GM19455 (cell line): Measurements from ENCODE around the gene RAB7B.

Experiments used
- ATAC-seq: cut with Tn5 transposase; IDR thresholded peaks from one replicate; pipeline ENCODE4 v1.9.1; 2021; ENCODE audit not compliant: unreplicated experiment

RAB7B gene

DNA sequence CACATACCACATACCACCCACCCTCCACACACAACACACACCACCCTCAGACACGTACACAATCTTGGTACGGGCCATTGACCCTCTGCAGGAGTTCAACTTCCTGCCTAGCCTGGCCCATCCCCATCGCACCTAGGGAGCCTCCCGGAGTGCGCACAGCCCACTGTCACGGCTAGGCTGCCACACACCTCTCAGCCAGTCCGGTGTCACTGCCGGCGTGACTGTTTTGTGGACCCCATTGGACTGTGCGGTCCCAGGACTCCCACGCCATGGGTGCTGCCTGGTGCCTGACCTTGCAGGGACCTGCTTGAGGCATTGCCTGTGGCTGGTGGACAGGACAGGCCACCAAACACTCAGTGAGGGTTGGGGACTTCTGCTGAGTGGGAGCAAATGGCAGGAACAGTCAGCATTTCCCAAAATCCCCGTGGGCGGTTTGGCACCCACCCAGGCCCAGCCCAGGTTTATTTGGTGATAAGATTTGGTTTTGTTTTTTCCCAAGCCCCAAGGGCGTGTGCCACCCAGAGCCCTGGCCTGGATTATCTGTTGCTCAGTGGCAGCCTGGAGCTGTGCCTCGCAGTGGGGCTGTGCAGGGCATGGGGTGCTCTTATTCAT lies 27.7 kb downstream of the RAB7B start:
- no peak for ATAC-seq

GRCh38 chr1:205974712-205975111 lies 28.5 kb downstream of the RAB7B start:
- no peak for ATAC-seq

DNA sequence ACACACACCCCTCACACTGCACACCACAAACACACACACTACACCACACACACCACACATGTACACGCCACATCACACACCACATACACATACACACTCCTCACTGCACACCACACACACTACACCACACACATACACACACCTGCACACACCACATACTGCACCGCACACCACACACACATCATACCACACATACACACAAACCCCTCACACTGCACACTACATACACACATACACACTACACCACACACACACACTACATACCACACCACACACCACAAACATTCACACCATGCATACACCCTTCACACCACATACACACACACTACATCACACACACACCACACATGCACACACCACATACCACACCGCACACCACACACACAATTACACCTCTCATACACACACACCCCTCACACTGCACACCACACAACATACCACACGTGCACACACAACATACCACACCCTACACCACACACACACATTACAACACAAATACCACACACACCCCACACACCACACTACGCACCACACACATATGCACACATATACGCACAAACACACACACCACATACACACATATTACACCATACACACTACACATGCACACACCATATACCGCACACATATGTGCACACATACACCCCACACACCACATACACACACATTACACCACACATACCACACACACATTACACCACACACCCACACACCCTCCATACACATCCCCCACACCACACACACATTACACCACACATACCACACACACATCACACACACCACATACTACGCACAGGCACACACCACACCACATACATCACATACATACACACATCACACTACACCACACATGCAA lies 29.6 kb downstream of the RAB7B start:
- no peak for ATAC-seq

GRCh38 chr1:205972491-205973168 lies 30.6 kb downstream of the RAB7B start:
- ATAC-seq = no peak

- no peak for ATAC-seq
Observed at GRCh38 chr1:205972081-205972480, 31.1 kb downstream of the RAB7B start.

DNA sequence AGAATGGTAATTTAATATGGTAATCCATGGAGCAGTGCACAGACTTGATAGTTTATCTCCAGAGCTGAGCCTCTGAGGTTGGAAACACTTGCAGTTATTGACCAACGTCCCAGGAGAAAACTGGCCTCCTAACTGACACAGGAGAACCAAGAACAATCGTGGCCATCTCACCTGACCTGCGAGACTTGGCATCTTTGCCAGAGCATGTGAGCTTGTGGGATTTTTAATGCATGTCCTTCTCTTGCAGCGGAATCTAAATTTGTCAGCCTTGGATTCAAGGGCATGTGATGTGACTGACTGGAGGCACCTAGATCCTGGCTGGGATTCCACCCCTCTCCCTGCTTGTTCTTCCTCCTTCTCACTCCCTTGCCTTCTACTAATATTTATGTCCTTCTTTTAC lies 32.1 kb downstream of the RAB7B start:
- no peak for ATAC-seq

- no peak for ATAC-seq
Observed at GRCh38 chr1:205970486-205970885, 32.7 kb downstream of the RAB7B start.

GRCh38 chr1:205969229-205969628 lies 34.0 kb downstream of the RAB7B start:
- ATAC-seq = no peak

DNA sequence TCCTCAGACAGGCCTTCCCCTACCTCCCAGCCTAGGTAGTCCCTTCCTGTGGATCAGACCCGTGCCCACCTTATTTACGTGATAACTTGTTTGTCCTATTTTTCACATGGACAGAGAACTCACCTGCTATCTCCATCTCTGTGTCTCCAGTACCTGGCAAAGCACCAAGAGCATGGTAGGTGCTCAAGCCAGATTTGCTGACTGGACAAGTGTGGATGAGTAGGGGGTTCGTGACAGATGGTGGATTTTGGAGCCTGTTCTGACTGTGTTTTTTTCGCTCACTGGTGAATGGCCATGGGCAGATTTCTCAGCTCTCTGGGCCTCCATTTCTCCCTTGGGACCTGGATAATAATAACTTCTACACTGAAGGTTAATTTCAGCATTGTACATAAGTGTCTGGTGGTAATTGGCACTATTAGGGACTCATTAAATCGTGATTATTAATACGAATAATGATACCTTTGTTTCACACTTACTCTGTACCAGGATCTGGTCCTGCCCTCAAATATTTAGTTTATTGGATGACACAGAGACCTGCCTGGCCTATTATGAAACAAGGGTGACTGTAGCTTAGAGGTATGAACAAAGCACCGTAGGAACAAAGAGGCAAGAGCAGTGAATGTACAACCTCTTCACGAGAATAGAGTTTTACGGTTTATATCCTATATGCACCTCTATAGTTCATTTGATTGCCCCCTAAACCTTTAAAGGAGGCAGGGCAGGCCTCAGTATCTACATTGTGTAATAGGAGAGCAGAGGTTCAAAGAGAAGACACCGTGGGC lies 35.5 kb downstream of the RAB7B start:
- no peak for ATAC-seq

DNA sequence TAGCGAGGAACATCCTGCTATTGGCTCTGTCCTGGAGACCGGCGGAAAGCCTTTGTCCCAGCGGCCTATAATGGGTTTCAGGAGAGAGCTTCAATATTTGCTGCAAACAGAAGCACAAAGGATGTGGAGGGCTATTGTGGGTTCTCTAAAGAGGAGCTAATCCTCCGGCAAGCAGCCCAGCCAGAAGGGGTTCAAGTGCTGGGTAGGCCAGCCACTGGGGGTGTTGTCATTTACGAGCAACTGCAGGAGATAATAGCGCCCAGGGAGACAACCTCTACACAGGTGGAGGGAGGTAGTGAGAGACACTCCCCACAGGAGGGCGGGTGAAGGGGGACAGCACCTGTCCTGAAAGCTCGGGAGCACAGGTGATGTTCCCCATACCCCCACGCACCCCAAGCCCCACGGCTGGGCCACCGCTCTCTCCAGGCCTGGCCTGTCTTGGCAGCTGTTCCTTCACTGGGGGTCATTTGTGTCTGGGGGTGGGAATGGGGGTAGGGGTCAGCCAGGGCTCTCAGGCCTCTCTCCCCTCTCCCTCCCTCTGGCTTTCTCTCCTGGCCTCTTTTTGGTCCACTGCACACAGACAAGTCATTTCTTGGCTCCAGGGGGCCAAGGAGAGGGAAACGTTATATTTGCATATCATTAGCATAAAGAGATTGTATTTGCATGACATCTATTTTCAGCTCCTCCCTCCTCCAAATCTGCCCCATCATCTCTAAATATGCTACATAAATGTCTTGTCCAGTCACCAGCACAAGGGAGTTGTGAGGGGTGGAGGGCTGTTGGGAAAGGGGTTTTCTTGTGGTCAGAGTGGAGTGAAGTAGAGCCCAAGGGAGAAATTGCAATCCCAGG lies 37.9 kb downstream of the RAB7B start:
- no peak for ATAC-seq

GRCh38 chr1:205963352-205964155 lies 39.6 kb downstream of the RAB7B start:
- no peak for ATAC-seq

- no peak for ATAC-seq
Observed at GRCh38 chr1:205962821-205963221, 40.4 kb downstream of the RAB7B start.

DNA sequence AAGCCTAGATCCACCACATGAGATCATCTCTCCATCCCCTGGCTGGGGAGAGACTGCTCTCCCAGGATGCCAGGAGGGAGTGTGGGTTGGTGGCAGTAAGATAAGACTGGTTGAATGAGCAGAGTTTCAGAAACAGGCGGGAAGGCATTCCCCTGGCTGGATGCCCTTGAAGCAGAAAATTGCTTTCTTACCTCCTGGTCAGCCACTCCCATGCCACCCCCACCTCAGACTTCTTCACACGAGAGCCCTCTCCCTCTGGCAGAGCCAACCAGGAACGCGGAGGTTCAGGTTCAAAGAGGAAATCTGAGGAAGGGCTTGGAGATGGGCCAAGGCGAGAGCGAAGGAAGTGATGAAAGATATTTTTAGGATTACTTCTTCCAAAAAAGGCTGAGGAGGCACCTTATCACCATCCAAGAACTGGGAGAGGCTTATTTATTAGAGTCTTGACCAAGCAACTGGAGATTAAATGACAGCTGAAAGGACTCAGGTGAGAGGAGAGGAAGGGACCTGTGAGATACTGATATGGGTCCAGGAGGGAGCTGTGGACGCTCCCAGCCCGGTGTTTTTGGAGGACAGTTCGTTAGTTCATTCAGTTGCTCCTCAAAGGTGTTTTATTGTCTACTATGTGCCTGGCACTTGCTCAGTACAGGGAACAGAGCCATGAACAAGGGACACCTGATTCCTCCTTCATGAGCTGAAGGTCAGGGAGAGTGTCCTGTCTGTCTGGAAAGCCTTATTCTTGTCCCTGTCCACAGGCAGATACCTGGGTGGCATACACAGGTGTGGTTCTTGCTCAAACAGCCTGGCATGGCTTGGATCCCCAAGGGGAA lies 41.0 kb downstream of the RAB7B start:
- ATAC-seq = no peak

GRCh38 chr1:205961405-205961804 lies 41.8 kb downstream of the RAB7B start:
- ATAC-seq = no peak

GRCh38 chr1:205959789-205960188 lies 43.4 kb downstream of the RAB7B start:
- no peak for ATAC-seq

DNA sequence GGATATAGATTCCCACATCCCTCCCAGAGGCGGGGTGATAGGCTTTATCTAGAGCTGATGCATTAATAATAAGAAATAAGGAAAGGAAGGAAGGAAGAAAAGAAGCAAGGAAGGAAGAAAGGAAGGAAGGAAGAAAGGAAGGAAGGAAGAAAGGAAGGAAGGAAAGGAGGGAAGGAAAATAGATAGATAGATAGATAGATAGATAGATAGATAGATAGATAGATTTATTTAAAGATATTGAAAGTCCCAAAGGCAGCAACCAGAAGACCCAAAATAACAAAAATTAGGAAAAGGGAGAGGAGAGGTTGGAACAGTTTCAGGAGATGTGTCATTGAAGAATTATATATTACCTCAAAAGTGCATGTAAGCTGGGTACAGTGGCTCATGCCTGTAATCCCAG lies 47.7 kb downstream of the RAB7B start:
- no peak for ATAC-seq

DNA sequence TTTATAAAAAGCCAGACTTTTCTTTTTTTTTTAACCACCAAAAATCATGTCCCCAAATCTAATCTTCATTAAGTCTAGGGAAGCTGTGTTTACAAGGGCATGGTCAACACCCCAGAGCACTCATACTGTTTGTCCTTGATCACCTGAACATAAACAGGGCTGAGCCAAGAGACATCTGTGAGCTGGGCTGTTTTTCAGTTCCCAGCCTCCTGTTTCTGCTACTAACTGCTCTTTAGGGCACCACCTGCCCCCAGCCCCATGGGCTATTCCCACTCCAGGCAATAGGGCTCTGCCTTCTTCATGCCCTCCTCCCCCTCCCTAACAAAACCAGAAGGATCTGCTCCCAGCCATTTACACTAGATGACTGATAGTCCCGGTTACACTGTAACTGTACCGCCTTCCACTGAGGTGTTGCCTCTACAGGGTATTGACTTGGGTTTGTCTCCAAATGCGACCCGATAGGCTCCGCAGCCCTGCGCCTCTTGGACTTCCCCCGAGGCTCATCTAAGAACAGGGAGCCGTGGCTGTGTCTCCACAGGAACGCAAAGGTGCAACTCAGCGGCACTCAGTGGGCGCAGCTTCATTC lies 48.3 kb downstream of the RAB7B start:
- no peak for ATAC-seq

GRCh38 chr1:205951746-205952145 lies 51.4 kb downstream of the RAB7B start:
- no peak for ATAC-seq
